ENCODE results near the gene TPM4. TPM values are rescaled to one million over a fixed set of nuclear protein-coding genes. Genes with fewer than 3 reads are reported as not detected.

The TPM4 gene
- total and polyA plus RNA-seq, 8 donors: 167 to 609 (median 351) TPM

- Histone ChIP-seq H3K27ac (peak overlapping the region in 4 of 5 donors; percentile 94 to 100 (median 100)), H3K9me3 (no peaks in the 10 kb centered on the region), H3K36me3 (peaks cover 0 to 9% (median 3%) of the 10 kb centered on the region in 4 donors), H3K4me1 (peaks cover 30 to 80% (median 68%) of the 10 kb centered on the region in 4 donors), H3K27me3 (no peaks in the 10 kb centered on the region), H3K4me3 (no peak overlapping the region)
- no peak for DNase-seq
- TF ChIP-seq CTCF (IDR thresholded peaks at IDR 0.05): no peak
- TF ChIP-seq POLR2A (IDR thresholded peaks at IDR 0.05): no peak
- no peak for TF ChIP-seq POLR2AphosphoS5 (IDR thresholded peaks at IDR 0.05)
- no peak for TF ChIP-seq EP300 (IDR thresholded peaks at IDR 0.05)
- 54 to 73% (median 62%) methylated on average over 3 of the region's 3 CpGs for WGBS, 5 donors
- intact Hi-C loops (cut with DNase I; ENCODE audit: low total_unique reads): no loop called here
These were observed 2.3 kb upstream of the TPM4 start for GRCh38 chr19:16073988-16074387.

- Histone ChIP-seq H3K4me3 (no peak overlapping the region), H3K36me3 (peaks cover 0 to 9% (median 3%) of the 10 kb centered on the region in 4 donors), H3K27me3 (no peaks in the 10 kb centered on the region), H3K4me1 (peaks cover 32 to 83% (median 71%) of the 10 kb centered on the region in 4 donors), H3K27ac (peak overlapping the region in 4 of 5 donors; percentile 94 to 100 (median 100)), H3K9me3 (no peaks in the 10 kb centered on the region)
- DNase-seq: no peak
- TF ChIP-seq POLR2AphosphoS5 (IDR thresholded peaks at IDR 0.05): peak in 1 of 3 donors; percentile 28
- no peak for TF ChIP-seq EP300 (IDR thresholded peaks at IDR 0.05)
- TF ChIP-seq CTCF (IDR thresholded peaks at IDR 0.05): no peak
- no peak for TF ChIP-seq POLR2A (IDR thresholded peaks at IDR 0.05)
- 88 to 95% (median 89%) methylated on average over 10 of the region's 10 CpGs for WGBS, 5 donors
- intact Hi-C loops (cut with DNase I; ENCODE audit: low total_unique reads): no loop called here
These were observed 1.6 kb upstream of the TPM4 start for GRCh38 chr19:16074488-16075365.

- WGBS, 5 donors: 26 to 30% (median 28%) methylated on average over 21 of the region's 21 CpGs
- no peaks in the 10 kb centered on the region for H3K9me3 ChIP-seq
- TF ChIP-seq EP300 (IDR thresholded peaks at IDR 0.05) (no peak), CTCF (IDR thresholded peaks at IDR 0.05) (no peak), POLR2AphosphoS5 (IDR thresholded peaks at IDR 0.05) (peak in 1 of 3 donors; percentile 61), POLR2A (IDR thresholded peaks at IDR 0.05) (no peak)
- intact Hi-C loops (cut with DNase I; ENCODE audit: low total_unique reads): no loop called here
- peak overlapping the region; percentile 84 to 100 (median 100) for H3K27ac ChIP-seq
- no peaks in the 10 kb centered on the region for H3K27me3 ChIP-seq
- no peak for DNase-seq
- H3K4me1 ChIP-seq: peaks cover 33 to 83% (median 71%) of the 10 kb centered on the region in 4 donors
- peak overlapping the region; percentile 56 to 98 (median 82) for H3K4me3 ChIP-seq
- H3K36me3 ChIP-seq: peaks cover 0 to 15% (median 4%) of the 10 kb centered on the region in 4 donors
These were observed 703 bp upstream of the TPM4 start for GRCh38 chr19:16075430-16076153.

- H3K36me3 ChIP-seq: peaks cover 7 to 30% (median 18%) of the 10 kb centered on the region in 4 donors
- WGBS, 5 donors: 0 to 3% (median 1%) methylated on average over 38 to 56 of the region's 56 CpGs
- no peaks in the 10 kb centered on the region for H3K27me3 ChIP-seq
- peak; percentile 55 to 82 for DNase-seq
- peaks cover 29 to 83% (median 68%) of the 10 kb centered on the region in 4 donors for H3K4me1 ChIP-seq
- peak overlapping the region; percentile 56 to 98 (median 82) for H3K4me3 ChIP-seq
- no peaks in the 10 kb centered on the region for H3K9me3 ChIP-seq
- intact Hi-C loops (cut with DNase I; ENCODE audit: low total_unique reads): no loop called here
- peak in 2 of 3 donors; percentile 40 to 53 for TF ChIP-seq POLR2AphosphoS5 (IDR thresholded peaks at IDR 0.05)
- no peak for TF ChIP-seq POLR2A (IDR thresholded peaks at IDR 0.05)
- no peak for TF ChIP-seq CTCF (IDR thresholded peaks at IDR 0.05)
- peak overlapping the region; percentile 84 to 100 (median 100) for H3K27ac ChIP-seq
These were observed 790 bp downstream of the TPM4 start for GRCh38 chr19:16076958-16077611.
